Measurements from ENCODE around the gene ORM1. TPM values are rescaled to one million over a fixed set of nuclear protein-coding genes. Genes with fewer than 3 reads are reported as not detected.

ORM1 gene
- total and polyA plus RNA-seq, 4 donors: 22.4 to 1,249 (median 184) TPM

DNA sequence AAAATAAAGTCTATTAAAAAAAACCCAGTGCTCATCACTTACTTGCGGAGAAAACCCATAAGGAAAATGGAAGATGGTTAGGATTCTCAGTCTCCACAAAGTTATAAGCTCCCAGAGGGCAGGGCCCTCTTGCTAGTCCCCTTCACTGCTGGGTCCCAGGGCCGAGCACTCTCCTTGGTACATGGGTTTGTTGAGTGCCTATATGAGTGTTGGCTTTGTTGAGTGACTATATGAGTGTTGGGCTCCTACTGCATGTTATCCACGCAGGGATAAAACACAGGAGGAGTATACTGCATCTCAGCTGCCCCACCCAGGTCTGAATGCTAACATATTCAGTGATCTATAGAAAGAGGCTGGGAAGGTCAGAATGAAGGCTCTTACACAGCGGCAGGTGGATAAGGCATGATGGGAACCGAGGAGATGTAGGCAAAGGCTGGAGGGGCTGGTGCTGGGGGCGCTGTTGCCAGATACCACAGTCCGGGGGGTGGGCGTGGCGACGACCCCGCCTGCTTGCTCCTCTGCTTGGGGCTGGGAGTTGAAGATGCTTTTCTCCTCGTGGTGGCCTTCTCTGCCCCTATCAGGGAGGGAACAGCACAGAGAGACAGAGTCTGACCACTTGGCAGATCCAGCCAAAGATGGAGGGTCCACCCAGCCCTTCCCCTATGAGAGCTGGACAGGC is 18.4 kb downstream of the ORM1 start:
- TF ChIP-seq, protein P1, sequence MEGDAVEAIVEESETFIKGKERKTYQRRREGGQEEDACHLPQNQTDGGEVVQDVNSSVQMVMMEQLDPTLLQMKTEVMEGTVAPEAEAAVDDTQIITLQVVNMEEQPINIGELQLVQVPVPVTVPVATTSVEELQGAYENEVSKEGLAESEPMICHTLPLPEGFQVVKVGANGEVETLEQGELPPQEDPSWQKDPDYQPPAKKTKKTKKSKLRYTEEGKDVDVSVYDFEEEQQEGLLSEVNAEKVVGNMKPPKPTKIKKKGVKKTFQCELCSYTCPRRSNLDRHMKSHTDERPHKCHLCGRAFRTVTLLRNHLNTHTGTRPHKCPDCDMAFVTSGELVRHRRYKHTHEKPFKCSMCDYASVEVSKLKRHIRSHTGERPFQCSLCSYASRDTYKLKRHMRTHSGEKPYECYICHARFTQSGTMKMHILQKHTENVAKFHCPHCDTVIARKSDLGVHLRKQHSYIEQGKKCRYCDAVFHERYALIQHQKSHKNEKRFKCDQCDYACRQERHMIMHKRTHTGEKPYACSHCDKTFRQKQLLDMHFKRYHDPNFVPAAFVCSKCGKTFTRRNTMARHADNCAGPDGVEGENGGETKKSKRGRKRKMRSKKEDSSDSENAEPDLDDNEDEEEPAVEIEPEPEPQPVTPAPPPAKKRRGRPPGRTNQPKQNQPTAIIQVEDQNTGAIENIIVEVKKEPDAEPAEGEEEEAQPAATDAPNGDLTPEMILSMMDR (IDR thresholded peaks at IDR 0.05; ENCODE audit: control extremely low read depth, extremely low read depth): no peak
- H3K36me3 ChIP-seq (ENCODE audit: control insufficient read depth in 4 of 4, insufficient read depth in 4 of 4, low read length in 4 of 4): peaks cover 0 to 78% (median 51%) of the 10 kb centered on the region in 4 donors
- WGBS, 2 donors: 90 to 96% methylated on average over 12 of the region's 12 CpGs

DNA sequence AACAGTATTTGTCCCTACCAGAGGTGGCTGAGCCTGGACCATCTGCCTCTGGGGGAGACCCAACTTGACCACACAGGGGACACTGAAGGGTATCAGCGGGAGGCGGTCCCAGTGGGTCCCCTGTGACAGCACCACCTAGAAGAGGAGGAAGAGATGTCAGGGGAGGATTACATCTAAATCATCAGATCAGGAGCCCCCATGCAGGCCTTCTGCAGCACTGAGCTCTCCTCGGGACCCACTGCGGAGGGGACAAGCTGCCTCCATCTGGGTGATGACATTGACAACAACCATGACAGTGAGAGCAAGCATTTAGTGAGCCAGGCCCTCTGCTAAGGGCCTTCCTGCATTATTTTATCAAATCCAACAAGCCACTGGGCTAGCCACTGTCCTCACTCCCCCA is 19.1 kb downstream of the ORM1 start:
- no peak for ATAC-seq (ENCODE audit: insufficient read depth, low FRiP score)
- 94 to 96% methylated on average over 4 of the region's 4 CpGs for WGBS, 2 donors
- peaks cover 0 to 77% (median 56%) of the 10 kb centered on the region in 4 donors for H3K36me3 ChIP-seq (ENCODE audit: control insufficient read depth in 4 of 4, insufficient read depth in 4 of 4, low read length in 4 of 4)
- no peak for DNase-seq
- H3K27ac ChIP-seq (ENCODE audit: low read depth in 1 of 2, low read length in 1 of 2): no peak overlapping the region
- no peak overlapping the region for H3K9ac ChIP-seq (ENCODE audit: insufficient read depth in 1 of 2, low read length in 2 of 2)
- no peaks in the 10 kb centered on the region for H3K4me1 ChIP-seq (ENCODE audit: control insufficient read depth in 5 of 5, insufficient read depth in 5 of 5, low read length in 5 of 5)
- H3K9me3 ChIP-seq (ENCODE audit: control insufficient read depth in 4 of 4, insufficient read depth in 3 of 4, low read length in 3 of 4): no peaks in the 10 kb centered on the region
- no peaks in the 10 kb centered on the region for H3K27me3 ChIP-seq (ENCODE audit: control insufficient read depth in 3 of 3, insufficient read depth in 3 of 3, low read length in 2 of 3)
- TF ChIP-seq, protein P1 (IDR thresholded peaks at IDR 0.05; ENCODE audit: control extremely low read depth, extremely low read depth): no peak
- H3K4me3 ChIP-seq: no peak overlapping the region

More for the DNA sequence above, 18.4 kb downstream of the ORM1 start:
- ATAC-seq (ENCODE audit: insufficient read depth, low FRiP score): no peak
- H3K27me3 ChIP-seq (ENCODE audit: control insufficient read depth in 3 of 3, insufficient read depth in 3 of 3, low read length in 2 of 3): no peaks in the 10 kb centered on the region
- H3K4me3 ChIP-seq: no peak overlapping the region
- H3K4me1 ChIP-seq (ENCODE audit: control insufficient read depth in 5 of 5, insufficient read depth in 5 of 5, low read length in 5 of 5): no peaks in the 10 kb centered on the region
- peak overlapping the region in 1 of 2 donors; percentile 10 for H3K27ac ChIP-seq (ENCODE audit: low read depth in 1 of 2, low read length in 1 of 2)
- H3K9ac ChIP-seq (ENCODE audit: insufficient read depth in 1 of 2, low read length in 2 of 2): no peak overlapping the region
- DNase-seq: no peak
- no peaks in the 10 kb centered on the region for H3K9me3 ChIP-seq (ENCODE audit: control insufficient read depth in 4 of 4, insufficient read depth in 3 of 4, low read length in 3 of 4)

DNA sequence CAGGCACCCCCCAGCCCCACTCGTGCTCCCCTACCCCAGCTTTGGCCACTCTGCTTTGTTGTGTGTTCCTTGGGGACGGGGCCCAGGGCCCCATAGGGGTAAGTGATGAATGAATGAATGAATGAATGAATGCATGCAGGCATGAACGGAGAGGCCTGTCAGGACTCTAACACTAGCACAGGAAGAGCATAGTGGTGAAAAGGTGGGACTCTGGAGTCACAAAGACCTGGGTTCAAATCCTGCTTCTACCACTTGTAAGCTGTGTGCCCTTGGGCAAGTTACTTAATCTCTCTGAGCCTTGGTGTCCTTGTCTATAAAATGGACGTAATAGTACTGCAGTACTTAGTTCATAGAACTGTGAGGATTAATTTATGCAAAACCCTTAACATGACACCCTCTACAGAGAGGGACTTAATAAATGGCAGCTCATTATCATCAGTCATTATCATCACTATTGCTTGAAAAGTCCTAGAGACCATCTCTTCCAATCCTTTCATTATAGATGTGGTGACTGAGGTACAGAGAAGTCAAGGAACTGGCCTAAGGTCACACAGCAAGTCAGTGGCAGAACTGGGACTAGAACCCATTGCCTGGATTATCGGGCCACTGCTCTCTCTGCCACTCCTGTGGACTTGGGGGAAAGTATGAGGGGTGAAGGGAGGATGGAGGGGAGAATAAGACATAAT is 20.0 kb downstream of the ORM1 start:
- H3K27me3 ChIP-seq (ENCODE audit: control insufficient read depth in 3 of 3, insufficient read depth in 3 of 3, low read length in 2 of 3): no peaks in the 10 kb centered on the region
- H3K4me1 ChIP-seq (ENCODE audit: control insufficient read depth in 5 of 5, insufficient read depth in 5 of 5, low read length in 5 of 5): no peaks in the 10 kb centered on the region
- DNase-seq (no peak), ATAC-seq (ENCODE audit: insufficient read depth, low FRiP score) (no peak)
- H3K4me3 ChIP-seq: no peak overlapping the region
- no peak overlapping the region for H3K27ac ChIP-seq (ENCODE audit: low read depth in 1 of 2, low read length in 1 of 2)
- peaks cover 0 to 76% (median 57%) of the 10 kb centered on the region in 4 donors for H3K36me3 ChIP-seq (ENCODE audit: control insufficient read depth in 4 of 4, insufficient read depth in 4 of 4, low read length in 4 of 4)
- TF ChIP-seq, protein P1 (IDR thresholded peaks at IDR 0.05; ENCODE audit: control extremely low read depth, extremely low read depth): no peak
- no peak overlapping the region for H3K9ac ChIP-seq (ENCODE audit: insufficient read depth in 1 of 2, low read length in 2 of 2)
- no peaks in the 10 kb centered on the region for H3K9me3 ChIP-seq (ENCODE audit: control insufficient read depth in 4 of 4, insufficient read depth in 3 of 4, low read length in 3 of 4)
- 93 to 95% methylated on average over 5 of the region's 5 CpGs for WGBS, 2 donors
